ENCODE results near the gene SDK2.
"Not testable (repeated sequence)": the region's sequence is repeated elsewhere in the genome, so short reads cannot be mapped to it uniquely, and the experiment has no call there.

The SDK2 gene

GRCh38 chr17:73311428-73311780 is 332.8 kb downstream of the SDK2 start (continued):
- TF ChIP-seq, protein P1, sequence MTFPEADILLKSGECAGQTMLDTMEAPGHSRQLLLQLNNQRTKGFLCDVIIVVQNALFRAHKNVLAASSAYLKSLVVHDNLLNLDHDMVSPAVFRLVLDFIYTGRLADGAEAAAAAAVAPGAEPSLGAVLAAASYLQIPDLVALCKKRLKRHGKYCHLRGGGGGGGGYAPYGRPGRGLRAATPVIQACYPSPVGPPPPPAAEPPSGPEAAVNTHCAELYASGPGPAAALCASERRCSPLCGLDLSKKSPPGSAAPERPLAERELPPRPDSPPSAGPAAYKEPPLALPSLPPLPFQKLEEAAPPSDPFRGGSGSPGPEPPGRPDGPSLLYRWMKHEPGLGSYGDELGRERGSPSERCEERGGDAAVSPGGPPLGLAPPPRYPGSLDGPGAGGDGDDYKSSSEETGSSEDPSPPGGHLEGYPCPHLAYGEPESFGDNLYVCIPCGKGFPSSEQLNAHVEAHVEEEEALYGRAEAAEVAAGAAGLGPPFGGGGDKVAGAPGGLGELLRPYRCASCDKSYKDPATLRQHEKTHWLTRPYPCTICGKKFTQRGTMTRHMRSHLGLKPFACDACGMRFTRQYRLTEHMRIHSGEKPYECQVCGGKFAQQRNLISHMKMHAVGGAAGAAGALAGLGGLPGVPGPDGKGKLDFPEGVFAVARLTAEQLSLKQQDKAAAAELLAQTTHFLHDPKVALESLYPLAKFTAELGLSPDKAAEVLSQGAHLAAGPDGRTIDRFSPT (tag by site-specific recombination; IDR thresholded peaks at IDR 0.05): 0 out of 2 replicates have a peak, but pooled peaks have one; percentile 32
- no peak for TF ChIP-seq ZNF10 (tag by site-specific recombination; IDR thresholded peaks at IDR 0.05)
- TF ChIP-seq ZNF777 (tag by site-specific recombination; IDR thresholded peaks at IDR 0.05; ENCODE audit: borderline replicate concordance): 0 out of 2 replicates have a peak, but pooled peaks have one; percentile 53

DNA sequence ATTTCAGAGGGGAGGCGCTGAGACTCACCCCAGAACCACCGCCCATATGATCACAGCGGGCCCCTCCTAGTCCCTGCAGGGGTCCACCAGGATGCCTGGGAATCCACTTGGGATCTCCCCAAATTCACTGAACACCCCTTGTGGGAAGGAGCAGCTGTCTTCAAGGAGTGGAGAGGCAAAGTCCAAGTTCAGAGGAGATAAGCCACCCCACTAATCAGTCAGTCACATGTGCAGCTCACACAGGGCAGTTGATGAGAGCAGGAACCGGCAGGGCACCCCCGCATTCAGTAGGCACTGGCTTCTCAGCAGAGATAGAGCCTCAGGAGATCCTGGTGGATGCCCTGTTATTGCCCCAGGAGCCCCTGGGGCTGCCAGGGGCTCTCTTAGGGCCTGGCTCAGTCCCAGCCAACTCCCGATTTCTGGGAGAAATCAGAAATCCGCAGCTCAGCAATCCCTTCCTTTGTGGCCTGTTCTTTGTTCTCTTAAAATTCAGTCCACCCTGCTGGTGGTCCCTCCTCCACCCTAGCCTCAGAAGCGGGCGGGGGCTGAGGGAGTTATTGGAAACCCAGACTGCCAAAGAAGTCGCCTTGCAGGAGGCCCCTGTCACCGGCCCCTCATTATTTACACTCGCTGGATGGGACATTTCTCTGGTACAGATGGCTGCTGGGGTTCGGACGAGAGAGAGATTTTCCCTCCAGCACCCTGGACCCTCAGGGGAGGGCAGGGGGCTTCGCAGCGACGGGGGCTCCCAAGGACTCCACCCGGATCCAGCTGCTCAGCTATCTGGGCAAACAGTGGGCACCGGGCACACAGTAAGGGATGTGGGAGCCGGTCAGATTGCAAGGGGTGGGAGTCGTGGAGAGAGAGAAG is 334.3 kb downstream of the SDK2 start:
- CTCF ChIA-PET: interaction anchor here (0.5 to 7.7 kb wide), 15 partner anchors 10 to 606 kb away, joined by 3 to 50 read pairs (median 4); no protein-coding TSS in a partner anchor

DNA sequence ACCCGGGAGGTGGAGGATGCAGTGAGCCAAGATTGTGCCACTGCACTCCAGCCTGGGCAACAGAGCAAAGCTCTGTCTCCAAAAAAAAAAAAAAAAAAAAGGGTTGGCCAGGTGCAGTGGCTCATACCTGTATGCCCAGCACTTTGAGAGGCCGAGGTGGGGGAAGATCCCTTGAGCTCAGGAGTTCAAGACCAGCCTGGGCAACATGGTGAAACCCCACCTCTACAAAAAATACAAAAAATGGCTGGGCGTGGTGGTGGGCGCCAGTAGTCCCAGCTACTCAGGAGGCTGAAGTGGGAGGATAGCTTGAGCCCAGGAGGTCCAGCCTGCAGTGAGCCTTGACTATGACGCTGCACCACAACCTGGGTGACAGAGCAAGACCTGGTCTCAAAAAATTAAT is 335.3 kb downstream of the SDK2 start:
- POLR2A ChIA-PET: interaction anchor here (0.6 to 1.5 kb wide), 8 partner anchors 9 to 114 kb away, joined by 3 to 8 read pairs (median 4); no protein-coding TSS in a partner anchor
- H3K27ac ChIP-seq (ENCODE audit: extremely low read depth, low read depth, low read length); H3K36me3 ChIP-seq (ENCODE audit: control insufficient read depth in 2 of 2, insufficient read depth in 1 of 2, low read length in 2 of 2); H3K9me3 ChIP-seq (ENCODE audit: control insufficient read depth, insufficient read depth, low read depth, low read length); H3K4me3 ChIP-seq (ENCODE audit: low read depth, low read length): not testable (repeated sequence)
- TF ChIP-seq, protein P2, sequence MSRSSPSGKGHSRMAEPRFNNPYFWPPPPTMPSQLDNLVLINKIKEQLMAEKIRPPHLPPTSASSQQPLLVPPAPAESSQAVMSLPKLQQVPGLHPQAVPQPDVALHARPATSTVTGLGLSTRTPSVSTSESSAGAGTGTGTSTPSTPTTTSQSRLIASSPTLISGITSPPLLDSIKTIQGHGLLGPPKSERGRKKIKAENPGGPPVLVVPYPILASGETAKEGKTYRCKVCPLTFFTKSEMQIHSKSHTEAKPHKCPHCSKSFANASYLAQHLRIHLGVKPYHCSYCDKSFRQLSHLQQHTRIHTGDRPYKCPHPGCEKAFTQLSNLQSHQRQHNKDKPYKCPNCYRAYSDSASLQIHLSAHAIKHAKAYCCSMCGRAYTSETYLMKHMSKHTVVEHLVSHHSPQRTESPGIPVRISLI (tag by site-specific recombination; IDR thresholded peaks at IDR 0.05): peak; percentile 91
- peaks cover 35% of the 10 kb centered on the region for H3K4me1 ChIP-seq (ENCODE audit: control insufficient read depth, insufficient read depth, low read length)
- CTCF ChIA-PET: interaction anchor here (0.9 to 7.7 kb wide), 3 partner anchors 38 to 61 kb away, joined by 3 to 50 read pairs (median 7); no protein-coding TSS in a partner anchor

More for the DNA sequence above, 334.3 kb downstream of the SDK2 start:
- peaks cover 0 to 6% of the 10 kb centered on the region in 2 experiments; a peak in 1 of 3 replicates for H3K36me3 ChIP-seq (ENCODE audit: control insufficient read depth in 2 of 2, insufficient read depth in 1 of 2, low read length in 2 of 2)
- TF ChIP-seq ZIC2 (tag by site-specific recombination; IDR thresholded peaks at IDR 0.05) (peak; percentile 63), EGR2 (tag by site-specific recombination; IDR thresholded peaks at IDR 0.05; ENCODE audit: low read depth) (0 out of 2 replicates have a peak, but pooled peaks have one; percentile 11), ZBTB6 (tag by site-specific recombination; IDR thresholded peaks at IDR 0.05) (no peak), ZFP69B (tag by site-specific recombination; IDR thresholded peaks at IDR 0.05) (0 out of 2 replicates have a peak, but pooled peaks have one; percentile 26), ZNF335 (tag by site-specific recombination; conservative IDR thresholded peaks at IDR 0.05) (peak; percentile 41), GLIS2 (tag by site-specific recombination; IDR thresholded peaks at IDR 0.05) (0 out of 2 replicates have a peak, but pooled peaks have one; percentile 20), ZNF629 (tag by site-specific recombination; IDR thresholded peaks at IDR 0.05) (no peak), ZFHX2 (tag by site-specific recombination; conservative IDR thresholded peaks at IDR 0.05) (peak; percentile 23; the same call in 1 of the 2 replicates)
- TF ChIP-seq, protein P3, sequence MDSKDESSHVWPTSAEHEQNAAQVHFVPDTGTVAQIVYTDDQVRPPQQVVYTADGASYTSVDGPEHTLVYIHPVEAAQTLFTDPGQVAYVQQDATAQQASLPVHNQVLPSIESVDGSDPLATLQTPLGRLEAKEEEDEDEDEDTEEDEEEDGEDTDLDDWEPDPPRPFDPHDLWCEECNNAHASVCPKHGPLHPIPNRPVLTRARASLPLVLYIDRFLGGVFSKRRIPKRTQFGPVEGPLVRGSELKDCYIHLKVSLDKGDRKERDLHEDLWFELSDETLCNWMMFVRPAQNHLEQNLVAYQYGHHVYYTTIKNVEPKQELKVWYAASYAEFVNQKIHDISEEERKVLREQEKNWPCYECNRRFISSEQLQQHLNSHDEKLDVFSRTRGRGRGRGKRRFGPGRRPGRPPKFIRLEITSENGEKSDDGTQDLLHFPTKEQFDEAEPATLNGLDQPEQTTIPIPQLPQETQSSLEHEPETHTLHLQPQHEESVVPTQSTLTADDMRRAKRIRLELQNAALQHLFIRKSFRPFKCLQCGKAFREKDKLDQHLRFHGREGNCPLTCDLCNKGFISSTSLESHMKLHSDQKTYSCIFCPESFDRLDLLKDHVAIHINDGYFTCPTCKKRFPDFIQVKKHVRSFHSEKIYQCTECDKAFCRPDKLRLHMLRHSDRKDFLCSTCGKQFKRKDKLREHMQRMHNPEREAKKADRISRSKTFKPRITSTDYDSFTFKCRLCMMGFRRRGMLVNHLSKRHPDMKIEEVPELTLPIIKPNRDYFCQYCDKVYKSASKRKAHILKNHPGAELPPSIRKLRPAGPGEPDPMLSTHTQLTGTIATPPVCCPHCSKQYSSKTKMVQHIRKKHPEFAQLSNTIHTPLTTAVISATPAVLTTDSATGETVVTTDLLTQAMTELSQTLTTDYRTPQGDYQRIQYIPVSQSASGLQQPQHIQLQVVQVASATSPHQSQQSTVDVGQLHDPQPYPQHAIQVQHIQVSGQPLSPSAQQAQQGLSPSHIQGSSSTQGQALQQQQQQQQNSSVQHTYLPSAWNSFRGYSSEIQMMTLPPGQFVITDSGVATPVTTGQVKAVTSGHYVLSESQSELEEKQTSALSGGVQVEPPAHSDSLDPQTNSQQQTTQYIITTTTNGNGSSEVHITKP (tag by site-specific recombination; IDR thresholded peaks at IDR 0.05): peak; percentile 95
- H3K9me3 ChIP-seq (ENCODE audit: control insufficient read depth, insufficient read depth, low read depth, low read length): no peaks in the 10 kb centered on the region
- peak overlapping the region; percentile 86 for H3K4me3 ChIP-seq (ENCODE audit: low read depth, low read length)
- POLR2A ChIA-PET: interaction anchor here (1.0 to 2.7 kb wide), 10 partner anchors 8 to 78 kb away, joined by 4 to 33 read pairs (median 6); a partner anchor contains a TSS
- H3K4me1 ChIP-seq (ENCODE audit: control insufficient read depth, insufficient read depth, low read length): peaks cover 31% of the 10 kb centered on the region
- H3K27ac ChIP-seq (ENCODE audit: extremely low read depth, low read depth, low read length): peak overlapping the region; percentile 88
